Hematopoietic multipotent progenitor cell (in vitro differentiated cells): ENCODE measurements around the gene GPR137B. TPM values are rescaled to one million over a fixed set of nuclear protein-coding genes. Genes with fewer than 3 reads are reported as not detected.
A peak's percentile ranks its signal among the peaks of the same experiment; 100 is the strongest.
"Not testable (repeated sequence)": the region's sequence is repeated elsewhere in the genome, so short reads cannot be mapped to it uniquely, and the experiment has no call there.

ENCODE experiments used
- DNase-seq, 3 donors: peaks; one replicate each; pipeline ENCODE4 v3.0.0-alpha.2; 2011 to 2015; ENCODE audit warnings: low read depth in 2 of 3, low spot score in 2 of 3
- total RNA-seq: library from RNA; depleted of rRNA; stranded (reverse); fragments of >200 nt; gene quantifications from one replicate; pipeline ENCODE4 v1.2.3, GENCODE V29; 2012

Gene GPR137B
- total RNA-seq, 1 donor: 11.6 TPM

DNA sequence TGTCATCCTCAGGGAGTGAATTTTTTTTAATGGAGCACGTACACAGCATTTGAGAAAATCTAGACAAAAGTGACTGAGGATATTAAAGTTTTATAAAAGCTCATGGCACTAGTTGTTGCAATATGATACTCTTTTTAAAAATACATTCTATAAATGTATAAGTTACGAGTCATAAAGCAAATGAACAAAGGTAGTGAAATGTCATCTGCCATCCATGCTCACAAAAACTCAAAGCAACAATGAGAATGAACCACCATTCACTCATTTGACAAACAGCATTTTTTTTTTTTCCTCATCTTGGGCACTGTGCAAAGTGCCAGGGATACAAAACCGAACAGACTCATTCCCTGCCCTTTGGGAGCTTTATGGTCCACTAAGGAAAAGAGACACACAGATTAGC lies 38.7 kb downstream of the GPR137B start:
- no peak for DNase-seq

DNA sequence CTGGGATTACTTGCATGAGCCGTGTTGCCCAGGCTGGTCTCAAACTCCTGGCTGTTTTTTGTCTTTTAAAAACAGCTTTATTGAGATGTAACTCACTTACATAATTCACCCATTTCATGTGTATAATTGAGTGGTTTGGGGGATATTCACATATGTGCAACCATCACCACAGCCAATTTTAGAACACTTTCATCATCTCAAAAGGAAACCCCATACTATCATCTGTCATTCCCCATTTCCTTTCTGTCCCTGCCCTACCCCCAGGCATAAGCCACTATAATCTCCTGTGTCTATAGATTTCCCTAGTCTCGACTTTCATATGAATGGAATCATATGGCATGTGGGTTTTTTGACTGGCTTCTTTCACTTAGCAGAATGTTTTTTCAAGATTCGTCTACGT lies 43.3 kb downstream of the GPR137B start:
- no peak for DNase-seq

DNA sequence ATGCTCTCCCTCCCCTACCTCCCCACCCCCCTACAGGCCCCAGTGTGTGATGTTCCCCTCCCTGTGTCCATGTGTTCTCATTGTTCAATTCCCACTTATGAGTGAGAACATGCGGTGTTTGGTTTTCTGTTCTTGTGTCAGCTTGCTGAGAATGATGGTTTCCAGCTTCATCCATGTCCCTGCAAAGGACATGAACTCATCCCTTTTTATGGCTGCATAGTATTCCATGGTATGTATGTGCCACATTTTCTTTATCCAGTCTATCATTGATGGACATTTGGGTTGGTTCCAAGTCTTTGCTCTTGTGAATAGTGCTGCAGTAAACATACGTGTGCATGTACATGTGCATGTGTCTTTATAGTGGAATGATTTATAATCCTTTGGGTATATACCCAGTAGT lies 44.1 kb downstream of the GPR137B start:
- DNase-seq: not testable (repeated sequence)

DNA sequence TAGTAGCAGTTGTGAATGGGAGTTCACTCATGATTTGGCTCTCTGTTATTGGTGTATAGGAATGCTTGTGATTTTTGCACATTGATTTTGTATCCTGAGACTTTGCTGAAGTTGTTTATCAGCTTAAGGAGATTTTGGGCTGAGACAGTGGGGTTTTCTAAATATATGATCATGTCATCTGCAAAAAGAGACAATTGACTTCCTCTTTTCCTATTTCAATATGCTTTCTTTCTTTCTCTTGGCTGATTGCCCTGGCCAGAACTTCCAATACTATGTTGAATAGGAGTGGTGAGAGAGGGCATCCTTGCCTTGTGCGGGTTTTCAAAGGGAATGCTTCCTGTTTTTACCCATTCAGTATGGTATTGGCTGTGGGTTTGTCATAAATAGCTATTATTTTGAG lies 45.7 kb downstream of the GPR137B start:
- not testable (repeated sequence) for DNase-seq

DNA sequence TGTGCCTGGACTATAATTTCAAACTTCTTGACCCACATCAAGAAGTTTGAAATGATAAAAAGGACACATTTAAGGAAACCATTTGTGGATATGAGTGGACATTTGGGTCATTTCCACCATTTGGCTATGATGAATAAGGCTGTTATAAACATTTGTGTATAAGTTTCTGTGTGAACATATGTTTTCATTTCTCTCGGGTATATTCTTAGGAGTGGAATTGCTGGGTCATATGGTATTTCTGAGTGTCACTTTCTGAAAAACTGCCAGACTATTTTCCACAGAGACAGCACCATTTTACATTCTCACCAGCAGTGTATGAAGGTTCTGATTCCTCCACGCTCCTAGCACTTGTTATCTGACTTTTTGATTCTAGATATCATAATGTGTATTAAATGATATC lies 50.8 kb downstream of the GPR137B start:
- no peak for DNase-seq

DNA sequence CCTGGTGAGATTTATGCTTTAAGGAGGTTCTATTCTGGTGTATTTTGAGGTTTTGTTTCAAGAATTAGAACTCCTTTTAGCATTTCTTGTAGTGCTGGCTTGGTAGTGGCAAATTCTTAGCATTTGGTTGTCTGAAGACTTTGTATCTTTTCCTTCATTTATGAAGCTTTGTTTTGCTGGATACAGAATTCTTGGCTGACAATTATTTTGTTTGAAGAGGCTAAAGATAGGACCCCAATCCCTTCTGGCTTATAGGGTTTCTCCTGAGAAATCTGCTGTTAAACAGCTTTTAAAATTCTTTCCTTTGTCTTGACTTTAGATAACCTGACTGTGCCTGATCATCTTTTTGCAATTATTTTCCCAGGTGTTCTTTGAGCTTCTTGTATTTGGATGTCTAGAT lies 58.6 kb downstream of the GPR137B start:
- peak in 1 of 3 donors; percentile 33 for DNase-seq

DNA sequence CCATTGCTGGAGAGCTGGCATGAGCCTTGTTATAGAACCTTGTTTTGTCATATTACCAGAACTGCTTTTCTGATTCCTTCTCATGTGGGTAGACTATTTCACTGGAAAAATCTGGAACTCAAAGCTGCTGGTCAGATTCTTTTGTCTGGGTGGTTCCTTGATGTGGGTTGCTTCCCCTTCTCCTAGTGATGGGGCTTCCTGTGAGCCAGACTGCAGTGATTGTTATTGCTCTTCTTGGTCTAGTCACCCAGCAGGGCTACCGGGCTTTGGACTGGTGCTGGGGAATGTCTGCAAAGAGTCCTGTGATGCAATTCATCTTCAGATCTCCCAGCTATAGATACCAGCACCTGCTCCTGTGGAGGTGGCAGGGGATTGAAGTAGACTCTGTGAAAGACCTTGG lies 59.4 kb downstream of the GPR137B start:
- DNase-seq: no peak

DNA sequence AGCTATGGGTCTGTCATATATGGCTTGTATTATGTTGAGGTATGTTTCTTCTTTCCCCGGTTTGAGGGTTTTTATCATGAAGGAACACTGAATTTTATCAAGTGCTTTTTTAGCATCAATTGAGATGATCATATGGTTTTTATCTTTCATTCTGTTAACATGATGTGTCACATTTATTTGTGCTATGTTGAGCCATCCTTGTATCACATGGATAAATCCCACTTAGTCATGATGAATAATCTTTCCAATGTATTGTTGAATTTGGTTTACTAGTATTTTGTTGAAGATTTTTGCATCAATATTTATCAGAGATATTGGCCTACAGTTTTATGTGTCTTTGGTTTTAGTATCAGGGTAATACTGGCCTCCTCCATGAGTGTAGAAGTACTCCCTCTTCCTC lies 61.7 kb downstream of the GPR137B start:
- no peak for DNase-seq

DNA sequence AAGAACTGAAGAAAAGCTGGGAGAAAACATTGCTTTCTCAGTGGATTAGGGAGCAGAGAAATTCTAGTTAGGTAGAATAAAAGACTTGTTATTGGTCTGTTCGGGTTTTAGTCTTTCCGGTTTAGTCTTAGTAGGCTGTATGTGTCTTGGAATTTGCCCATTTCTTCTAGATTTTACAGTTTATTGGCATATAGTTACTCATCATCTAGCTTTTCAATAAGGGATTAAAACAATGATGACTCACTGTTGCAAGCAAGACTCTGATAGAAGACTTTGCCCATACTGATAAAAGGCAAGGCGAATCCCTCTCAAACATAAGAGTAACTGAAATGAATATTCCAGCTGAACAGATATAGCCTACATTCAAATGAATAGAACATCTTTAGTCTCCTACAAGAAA lies 62.3 kb downstream of the GPR137B start:
- no peak for DNase-seq

DNA sequence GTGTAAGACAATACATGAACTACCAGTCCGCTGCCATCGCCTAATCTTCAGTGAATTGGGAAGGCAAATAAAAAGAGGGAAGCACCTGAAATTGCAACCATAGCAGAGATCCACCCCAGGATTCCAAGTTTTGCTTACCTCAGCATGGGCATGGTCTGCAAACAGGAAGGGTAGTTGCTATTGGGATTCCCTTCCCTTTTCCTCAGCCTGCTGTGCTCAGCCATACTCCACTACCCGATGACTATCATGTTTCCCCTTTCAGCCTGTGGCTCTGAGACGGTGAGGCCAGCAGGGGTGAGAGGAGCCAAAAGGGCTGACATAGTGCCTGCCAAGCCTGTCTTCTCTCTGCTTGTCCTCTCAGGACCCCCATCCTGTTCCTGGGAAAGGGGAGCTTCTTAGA lies 64.2 kb downstream of the GPR137B start:
- DNase-seq: no peak

DNA sequence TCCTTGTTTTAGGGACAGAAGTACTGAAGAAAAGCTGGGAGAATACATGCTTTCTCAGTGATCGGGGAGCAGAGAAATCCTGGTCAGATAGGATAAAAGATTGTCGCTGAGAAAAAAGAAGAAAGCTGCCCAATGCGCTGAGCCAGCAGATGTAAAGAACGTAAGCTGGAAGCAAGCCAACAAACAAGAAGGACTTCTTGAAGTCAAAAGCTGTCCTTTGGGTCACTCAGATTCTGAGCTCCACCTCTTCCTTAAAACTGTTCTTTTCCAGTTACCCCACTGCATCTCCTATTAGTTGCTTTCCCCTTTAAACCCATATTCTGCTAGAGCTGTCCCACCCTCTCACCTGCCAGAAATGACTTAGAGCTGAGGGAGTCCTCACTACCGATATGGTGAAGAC lies 64.8 kb downstream of the GPR137B start:
- no peak for DNase-seq

DNA sequence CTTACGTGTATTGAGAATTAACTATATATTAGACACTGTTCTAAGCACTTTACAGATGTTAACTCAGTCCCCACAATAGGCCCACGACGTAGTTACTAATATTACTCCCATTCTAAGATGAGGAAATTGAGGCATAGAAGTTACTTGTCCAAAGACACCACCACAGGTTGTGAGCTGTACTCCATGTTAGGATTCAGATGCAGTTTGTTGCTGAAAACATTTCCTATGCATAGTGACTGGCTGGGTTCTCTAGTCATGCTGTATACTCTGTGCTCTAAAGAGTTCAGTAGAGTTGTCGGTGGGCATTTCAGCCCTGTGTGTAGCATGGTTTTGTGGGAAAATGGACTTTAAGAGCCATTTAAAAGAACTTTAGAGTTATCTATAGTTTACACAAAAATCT lies 65.2 kb downstream of the GPR137B start:
- no peak for DNase-seq

DNA sequence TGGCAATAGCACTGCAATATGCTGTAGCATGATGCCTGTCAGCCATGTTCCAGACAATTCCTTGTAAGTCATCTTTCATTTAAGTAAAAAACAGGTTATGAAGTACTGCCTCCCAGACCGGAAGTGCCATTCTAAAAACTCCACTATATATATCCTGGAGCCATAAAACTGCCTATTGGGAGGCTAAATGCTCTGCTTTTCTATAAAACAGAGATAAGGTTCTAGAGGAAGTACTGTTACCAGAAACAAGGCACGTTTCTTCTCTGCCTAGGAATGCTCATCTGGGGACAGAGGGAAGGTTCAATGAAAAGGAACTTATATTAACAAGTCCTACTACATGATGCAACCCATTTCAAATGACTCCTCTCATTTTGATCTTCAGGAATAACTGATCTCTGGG lies 66.8 kb downstream of the GPR137B start:
- DNase-seq: no peak

DNA sequence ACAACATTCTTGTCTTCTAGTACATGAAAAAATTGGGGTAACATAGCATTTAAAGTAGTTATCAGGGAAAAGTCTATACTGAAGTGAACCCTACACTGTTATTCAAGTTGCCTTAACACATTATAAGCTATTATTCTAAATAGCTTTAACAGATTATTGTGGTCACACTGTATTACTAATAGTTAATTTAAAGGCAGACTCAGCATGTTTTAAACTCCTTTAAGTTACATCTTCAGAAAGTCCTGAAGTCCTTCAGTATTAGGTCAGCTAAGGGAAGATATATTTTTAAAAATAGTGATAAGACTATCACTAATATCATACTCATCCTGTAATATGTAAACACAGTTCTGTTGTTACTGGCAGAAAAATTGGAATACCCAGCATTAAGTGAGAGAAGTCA lies 67.4 kb downstream of the GPR137B start:
- no peak for DNase-seq

DNA sequence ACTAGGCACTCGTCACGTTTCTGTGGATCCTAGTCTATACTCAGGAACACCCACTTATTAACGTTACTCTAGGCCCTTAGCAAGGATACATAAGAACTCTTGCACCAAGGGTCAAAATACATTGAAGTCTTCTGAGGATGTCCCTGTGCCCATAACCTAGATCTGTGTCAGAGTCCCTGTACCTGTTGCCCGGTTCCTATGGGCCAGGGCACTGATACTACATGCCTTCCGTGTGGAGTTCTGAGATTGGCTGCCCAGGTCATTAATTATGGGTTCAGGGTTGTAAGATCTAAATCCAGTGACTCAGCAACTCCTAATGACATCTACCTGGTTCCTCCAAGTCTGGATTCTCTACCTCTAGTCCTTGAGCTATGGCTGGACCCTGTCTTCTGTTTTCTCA lies 69.5 kb downstream of the GPR137B start:
- no peak for DNase-seq

DNA sequence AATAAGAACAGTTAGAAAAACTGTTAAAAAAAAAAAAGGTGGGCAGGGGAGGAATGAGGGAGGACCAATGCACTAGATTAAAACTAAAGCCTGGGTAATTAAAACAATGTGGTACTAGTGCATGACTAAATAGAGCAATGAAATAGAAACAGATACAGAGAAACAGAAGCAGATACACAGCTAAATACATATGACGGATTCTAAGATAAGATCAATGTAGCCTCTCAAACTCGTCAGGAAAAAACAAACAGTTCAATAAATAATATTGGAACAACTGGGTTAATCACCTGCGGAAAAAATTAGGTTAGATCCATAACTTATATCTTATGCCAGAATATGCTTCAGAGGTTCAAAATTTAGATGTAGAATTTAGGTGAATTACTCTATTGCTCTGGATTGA lies 71.2 kb downstream of the GPR137B start:
- no peak for DNase-seq

DNA sequence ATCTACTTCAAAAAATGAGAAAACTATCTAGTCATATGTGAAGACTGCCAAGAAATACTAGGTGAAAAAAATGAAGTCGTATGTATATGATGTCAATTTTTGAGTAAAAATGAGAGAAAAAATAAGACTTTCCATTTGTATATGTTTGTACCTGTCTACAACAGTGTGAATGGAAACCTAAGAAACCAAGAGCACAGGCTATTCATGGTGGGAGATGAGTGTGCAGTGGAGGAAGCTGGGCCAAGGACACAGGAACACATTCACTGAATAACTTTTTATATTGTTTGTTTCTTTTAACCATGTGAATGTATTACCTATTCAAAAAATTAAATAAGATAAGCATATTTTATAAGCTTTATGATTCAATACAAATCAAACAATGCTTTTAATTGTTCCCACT lies 72.4 kb downstream of the GPR137B start:
- DNase-seq: no peak

DNA sequence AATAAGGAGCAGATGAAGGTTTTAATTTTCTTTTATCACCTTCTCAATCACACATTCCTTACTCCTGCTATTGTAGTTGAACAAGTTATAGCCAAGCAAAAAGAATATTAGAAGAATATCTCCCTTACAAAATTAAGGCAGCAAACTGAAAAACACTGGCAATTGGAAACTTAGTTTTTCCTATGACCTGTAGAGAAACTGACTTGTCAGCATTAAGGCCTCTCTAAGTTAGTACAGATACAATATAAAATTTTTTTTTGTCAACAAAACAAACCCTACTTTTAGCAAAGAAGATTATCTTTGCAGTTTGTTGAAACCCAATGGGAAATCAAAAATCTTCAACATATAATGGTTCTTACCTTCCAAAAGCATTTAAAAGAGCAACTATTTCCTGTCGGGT lies 78.1 kb downstream of the GPR137B start:
- no peak for DNase-seq

DNA sequence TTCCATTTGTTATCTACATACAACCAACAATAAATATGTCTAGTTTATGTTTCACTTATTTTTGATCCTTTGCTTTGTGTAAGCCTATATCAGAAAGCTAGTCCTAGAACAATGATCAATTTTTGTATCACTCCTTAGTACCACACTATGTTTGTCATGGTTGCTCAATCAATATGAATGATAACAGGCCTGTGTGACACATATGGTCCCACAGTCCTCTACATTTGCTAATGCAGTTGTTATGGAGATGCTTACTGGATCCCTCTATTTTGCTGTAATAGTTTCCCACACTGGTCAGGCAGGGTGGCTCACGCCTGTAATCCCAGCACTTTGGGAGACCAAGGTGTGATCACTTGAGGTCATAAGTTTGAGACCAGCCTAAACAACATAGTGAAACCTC lies 80.3 kb downstream of the GPR137B start:
- no peak for DNase-seq

DNA sequence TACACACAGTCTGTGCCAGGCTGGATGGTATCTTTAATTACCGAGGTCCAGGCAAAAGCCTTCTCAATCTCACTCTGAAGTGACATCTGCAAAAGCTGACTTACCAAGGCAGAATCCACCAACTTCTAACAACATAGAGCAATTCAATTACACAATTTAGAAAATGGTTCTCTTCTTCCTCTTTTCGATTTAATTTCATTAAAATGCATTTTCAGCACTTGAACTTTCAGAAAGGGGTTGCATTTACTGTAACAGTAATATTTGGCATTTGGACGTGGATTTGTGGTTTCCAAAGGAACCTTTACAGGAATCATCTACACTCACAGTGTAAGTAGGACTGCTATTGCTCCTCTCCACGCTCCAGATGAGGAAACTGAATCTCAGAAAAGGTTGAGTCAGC lies 86.1 kb downstream of the GPR137B start:
- no peak for DNase-seq

DNA sequence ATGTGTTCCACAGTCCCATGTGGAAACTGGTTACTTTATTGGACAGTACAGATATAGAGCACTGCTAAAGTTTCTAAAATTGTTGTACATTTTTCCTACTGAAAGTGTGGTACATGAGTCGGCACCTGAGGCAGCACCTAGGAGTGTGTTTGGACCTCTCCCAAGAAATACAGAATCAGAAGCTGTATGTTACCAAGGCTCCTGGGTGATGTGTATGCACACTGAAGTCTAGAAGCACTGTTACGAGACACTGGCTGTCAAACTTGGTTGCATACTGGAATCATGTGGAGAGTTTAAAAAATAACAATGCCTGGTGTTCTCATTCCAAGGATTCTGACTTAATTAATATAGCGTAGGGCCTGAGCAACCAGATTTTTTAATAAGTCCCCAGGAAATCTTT lies 92.8 kb downstream of the GPR137B start:
- no peak for DNase-seq

DNA sequence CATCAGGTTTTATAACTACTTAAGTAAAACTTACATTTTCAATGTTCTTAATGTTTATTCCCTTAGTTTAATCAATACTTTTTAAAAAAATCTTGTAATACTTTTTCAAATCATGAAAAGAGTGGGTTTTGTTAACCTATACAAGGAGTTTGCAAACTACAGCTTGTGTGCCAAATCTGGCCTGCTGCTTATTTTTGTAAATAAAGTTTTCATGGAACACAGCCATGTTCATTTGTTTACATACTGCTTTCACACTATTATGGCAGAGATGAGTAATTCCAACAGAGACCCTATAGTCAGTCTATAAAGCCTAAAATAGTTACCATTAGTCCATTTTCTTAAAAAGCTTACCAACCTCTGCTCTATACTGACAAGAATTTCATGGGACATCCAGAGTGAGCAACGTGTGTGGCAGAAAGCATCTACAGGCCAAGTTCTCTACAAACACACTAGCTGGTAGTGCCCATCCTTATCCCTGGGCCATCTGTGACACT lies 96.8 kb downstream of the GPR137B start:
- DNase-seq: no peak

DNA sequence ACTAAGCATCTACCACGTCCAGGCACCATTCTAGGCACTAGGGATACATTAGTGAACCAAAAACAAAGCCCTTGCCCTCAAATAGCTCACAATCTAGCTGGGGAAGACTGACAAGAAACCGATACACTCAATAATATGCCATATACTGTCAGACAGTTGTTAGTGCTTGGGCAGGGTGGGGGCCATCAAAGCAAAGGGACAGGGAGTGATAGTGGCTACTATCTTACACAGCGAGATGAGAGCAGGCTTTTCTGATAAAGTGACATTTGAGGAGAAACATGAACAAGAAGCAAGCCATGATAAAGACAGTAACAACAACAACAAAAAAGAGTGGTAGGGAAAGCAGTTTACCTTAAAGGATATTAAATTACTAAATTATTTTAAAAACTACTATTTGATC lies 98.3 kb downstream of the GPR137B start:
- no peak for DNase-seq

DNA sequence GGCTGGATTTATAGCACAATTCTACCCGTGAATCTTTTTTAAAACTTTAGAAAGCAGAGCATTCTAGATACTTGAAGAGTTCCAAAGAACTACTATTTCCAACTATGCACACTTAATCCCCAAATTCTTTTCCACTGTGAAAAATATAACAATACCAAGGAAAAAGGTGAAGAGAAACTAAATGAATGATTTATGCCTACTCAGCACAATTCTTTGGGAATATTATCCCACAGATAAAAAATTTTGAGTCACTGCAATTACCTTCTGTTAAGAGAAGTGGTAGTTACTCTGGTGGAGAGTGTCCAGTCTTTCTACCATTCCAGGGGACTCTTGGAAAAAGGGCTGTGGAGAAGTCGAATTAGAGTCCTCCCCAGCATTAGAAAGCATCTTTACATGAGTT lies 100.2 kb downstream of the GPR137B start:
- no peak for DNase-seq
